OCI-LY1 (cell line): ENCODE results near the gene JADE3.
A peak's percentile ranks its signal among the peaks of the same experiment; 100 is the strongest.

Experiments used
- H2AFZ ChIP-seq: fragments of 200-600 bp; sonication (generic), shearing (Covaris generic); 2 replicates; pipeline ENCODE4 v1.6.0; 2014; ENCODE audit warnings: antibody characterized with exemption, mild to moderate bottlenecking, low read length
- H3F3A ChIP-seq: fragments of 200-600 bp; sonication (generic), shearing (Covaris generic); 2 replicates; pipeline ENCODE4 v1.6.0; 2014; ENCODE audit warnings: mild to moderate bottlenecking, antibody characterized with exemption, low read length, moderate library complexity; ENCODE audit not compliant: insufficient read depth
- H3K27ac ChIP-seq: fragments of 200-600 bp; sonication (generic); 2 replicates; pipeline ENCODE4 v1.5.1; 2014; ENCODE audit warnings: low read length, mixed run types, mild to moderate bottlenecking, low read depth; ENCODE audit not compliant: poor library complexity, severe bottlenecking
- H3K27me3 ChIP-seq: fragments of 200-600 bp; sonication (generic); 2 replicates; pipeline ENCODE4 v1.6.0; 2014; ENCODE audit warnings: antibody characterized with exemption, mild to moderate bottlenecking, low read length, moderate library complexity; ENCODE audit not compliant: insufficient read depth
- H3K36me3 ChIP-seq: fragments of 200-600 bp; sonication (generic); 2 replicates; pipeline ENCODE4 v1.6.1; 2014; ENCODE audit warnings: mild to moderate bottlenecking, antibody characterized with exemption, low read length, moderate library complexity, mixed read lengths; ENCODE audit not compliant: insufficient read depth
- H3K4me1 ChIP-seq: fragments of 200-600 bp; sonication (generic); 2 replicates; pipeline ENCODE4 v1.5.1; 2014; ENCODE audit warnings: mild to moderate bottlenecking, low read length, moderate library complexity; ENCODE audit not compliant: insufficient read depth, severe bottlenecking
- H3K4me2 ChIP-seq: fragments of 200-600 bp; sonication (generic), shearing (Covaris generic); 2 replicates; pipeline ENCODE4 v1.6.1; 2014; ENCODE audit warnings: low read length
- H3K4me3 ChIP-seq: fragments of 200-600 bp; sonication (generic); 2 replicates; pipeline ENCODE4 v1.5.1; 2014; ENCODE audit warnings: low read length, low read depth, mild to moderate bottlenecking, mixed read lengths; ENCODE audit not compliant: poor library complexity, severe bottlenecking
- H3K79me2 ChIP-seq: fragments of 200-600 bp; shearing (Covaris generic); 2 replicates; pipeline ENCODE4 v1.6.1; 2016; ENCODE audit warnings: mixed run types, low read length, mixed read lengths; ENCODE audit not compliant: insufficient read depth
- H3K9ac ChIP-seq: fragments of 200-600 bp; sonication (generic), shearing (Covaris generic); 2 replicates; pipeline ENCODE4 v1.6.1; 2014; ENCODE audit warnings: mild to moderate bottlenecking, low read length, mixed read lengths
- H3K9me2 ChIP-seq: fragments of 200-600 bp; sonication (generic), shearing (Covaris generic); 2 replicates; pipeline ENCODE4 v1.6.1; 2014; ENCODE audit warnings: low read depth, mild to moderate bottlenecking, low read length, mixed read lengths
- H3K9me3 ChIP-seq: fragments of 200-600 bp; shearing (Covaris generic); 2 replicates; pipeline ENCODE4 v1.6.1; 2014; ENCODE audit warnings: low read length, mixed read lengths
- H4K20me1 ChIP-seq: fragments of 200-600 bp; sonication (generic), shearing (Covaris generic); 2 replicates; pipeline ENCODE4 v1.6.0; 2016; ENCODE audit warnings: mild to moderate bottlenecking, low read length; ENCODE audit not compliant: insufficient read depth
- EZH2 ChIP-seq: fragments of 200-600 bp; sonication (generic), shearing (Covaris generic); IDR thresholded peaks from 2 replicates; pipeline ENCODE4 v1.8.0; 2017; ENCODE audit warnings: borderline replicate concordance, mixed run types, mild to moderate bottlenecking, antibody characterized with exemption, low read length, moderate library complexity, mixed read lengths
- TF ChIP-seq, protein P1 (sequence below): fragments of 200-600 bp; sonication (generic), shearing (Covaris generic); IDR thresholded peaks from 2 replicates; pipeline ENCODE4 v1.5.1; 2017; ENCODE audit warnings: mild to moderate bottlenecking, antibody characterized with exemption, low read length, moderate library complexity, mixed read lengths

Gene JADE3

DNA sequence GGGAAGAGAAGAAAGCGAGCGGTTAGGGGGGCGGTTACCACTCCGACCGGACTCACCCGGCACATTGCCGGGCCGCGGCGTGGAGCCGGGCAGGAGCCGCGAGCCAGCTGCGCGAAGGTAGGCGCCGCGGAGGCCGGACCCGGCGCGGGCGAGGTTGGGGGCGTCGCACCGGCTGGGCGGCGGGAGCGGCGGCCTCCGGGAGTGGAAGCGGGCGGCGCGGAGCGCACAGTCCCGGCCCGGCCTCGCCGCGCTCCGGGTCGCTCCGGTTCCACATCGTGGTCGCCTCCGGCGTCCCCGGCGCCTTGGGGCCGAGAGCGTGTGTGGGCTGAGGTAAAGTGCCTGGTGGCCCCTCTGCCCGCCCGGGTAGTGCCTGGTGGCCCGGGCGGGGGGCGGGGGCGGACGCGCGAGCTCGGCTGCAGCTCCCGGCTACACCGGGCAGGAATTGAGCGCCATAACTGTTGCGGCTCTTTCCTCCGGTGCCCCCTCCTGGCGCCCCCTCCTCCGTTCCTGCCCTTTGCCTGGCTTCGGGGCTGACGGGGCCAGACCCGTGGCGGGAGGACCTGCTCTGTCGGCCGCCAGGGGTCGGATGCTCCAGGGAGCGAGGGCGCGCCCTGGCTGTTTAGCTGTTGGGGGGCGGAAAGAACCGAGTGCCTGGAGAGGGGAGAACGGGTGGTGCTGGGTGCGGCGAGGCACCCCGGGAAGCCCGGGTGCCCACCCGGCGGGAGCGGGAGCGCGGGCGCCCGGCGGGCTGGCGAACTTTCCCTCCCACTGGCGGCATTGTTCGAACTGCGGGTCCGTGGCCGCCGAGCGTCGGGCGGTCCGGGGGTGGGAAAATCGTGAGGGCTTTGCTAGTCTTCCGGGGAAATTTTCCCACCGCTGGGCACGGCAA is 626 bp downstream of the JADE3 start:
- TF ChIP-seq, protein P1, sequence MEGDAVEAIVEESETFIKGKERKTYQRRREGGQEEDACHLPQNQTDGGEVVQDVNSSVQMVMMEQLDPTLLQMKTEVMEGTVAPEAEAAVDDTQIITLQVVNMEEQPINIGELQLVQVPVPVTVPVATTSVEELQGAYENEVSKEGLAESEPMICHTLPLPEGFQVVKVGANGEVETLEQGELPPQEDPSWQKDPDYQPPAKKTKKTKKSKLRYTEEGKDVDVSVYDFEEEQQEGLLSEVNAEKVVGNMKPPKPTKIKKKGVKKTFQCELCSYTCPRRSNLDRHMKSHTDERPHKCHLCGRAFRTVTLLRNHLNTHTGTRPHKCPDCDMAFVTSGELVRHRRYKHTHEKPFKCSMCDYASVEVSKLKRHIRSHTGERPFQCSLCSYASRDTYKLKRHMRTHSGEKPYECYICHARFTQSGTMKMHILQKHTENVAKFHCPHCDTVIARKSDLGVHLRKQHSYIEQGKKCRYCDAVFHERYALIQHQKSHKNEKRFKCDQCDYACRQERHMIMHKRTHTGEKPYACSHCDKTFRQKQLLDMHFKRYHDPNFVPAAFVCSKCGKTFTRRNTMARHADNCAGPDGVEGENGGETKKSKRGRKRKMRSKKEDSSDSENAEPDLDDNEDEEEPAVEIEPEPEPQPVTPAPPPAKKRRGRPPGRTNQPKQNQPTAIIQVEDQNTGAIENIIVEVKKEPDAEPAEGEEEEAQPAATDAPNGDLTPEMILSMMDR: peak; percentile 40
- TF ChIP-seq EZH2: no peak
- no peaks in the 10 kb centered on the region for H3K9me3 ChIP-seq
- no peak overlapping the region for H2AFZ ChIP-seq
- H3K9me2 ChIP-seq: no peaks in the 10 kb centered on the region
- H3K27ac ChIP-seq: no peak overlapping the region
- H3K4me1 ChIP-seq: peaks cover 5% of the 10 kb centered on the region
- no peaks in the 10 kb centered on the region for H3K79me2 ChIP-seq
- H4K20me1 ChIP-seq: no peaks in the 10 kb centered on the region
- H3K4me2 ChIP-seq: peak overlapping the region; percentile 81
- H3K27me3 ChIP-seq: no peaks in the 10 kb centered on the region
- no peaks in the 10 kb centered on the region for H3F3A ChIP-seq
- H3K4me3 ChIP-seq: peak overlapping the region; percentile 77
- H3K9ac ChIP-seq: peak overlapping the region; percentile 63
- no peaks in the 10 kb centered on the region for H3K36me3 ChIP-seq

DNA sequence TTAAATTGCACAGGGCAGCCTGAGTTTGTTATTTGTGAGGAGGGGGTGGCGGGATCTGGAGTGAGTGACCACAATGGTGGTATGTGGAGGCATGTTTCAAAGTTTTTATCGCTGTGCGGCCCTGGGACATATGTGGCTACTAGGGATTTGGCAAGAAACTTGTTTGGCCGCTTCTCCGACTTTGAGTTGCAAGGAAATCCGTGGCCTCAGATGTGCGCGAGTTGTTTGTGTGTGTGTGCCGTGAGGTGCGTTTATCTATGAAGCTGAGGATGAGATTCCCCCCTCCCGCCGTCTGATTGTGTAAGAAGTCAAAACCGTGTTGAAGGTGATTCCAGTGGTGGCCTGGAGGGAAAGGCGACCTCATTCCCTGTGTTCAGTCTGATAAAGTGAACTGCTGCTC is 1.4 kb downstream of the JADE3 start:
- H3K9me2 ChIP-seq: no peaks in the 10 kb centered on the region
- H3K27ac ChIP-seq: no peak overlapping the region
- H3K4me2 ChIP-seq: peak overlapping the region; percentile 81
- H3F3A ChIP-seq: no peaks in the 10 kb centered on the region
- TF ChIP-seq EZH2: no peak
- TF ChIP-seq, protein P1: no peak
- no peaks in the 10 kb centered on the region for H3K36me3 ChIP-seq
- peaks cover 5% of the 10 kb centered on the region for H3K4me1 ChIP-seq
- H3K9ac ChIP-seq: peak overlapping the region; percentile 63
- H4K20me1 ChIP-seq: no peaks in the 10 kb centered on the region
- no peaks in the 10 kb centered on the region for H3K79me2 ChIP-seq
- peak overlapping the region; percentile 77 for H3K4me3 ChIP-seq
- no peaks in the 10 kb centered on the region for H3K9me3 ChIP-seq
- no peak overlapping the region for H2AFZ ChIP-seq
- H3K27me3 ChIP-seq: no peaks in the 10 kb centered on the region

DNA sequence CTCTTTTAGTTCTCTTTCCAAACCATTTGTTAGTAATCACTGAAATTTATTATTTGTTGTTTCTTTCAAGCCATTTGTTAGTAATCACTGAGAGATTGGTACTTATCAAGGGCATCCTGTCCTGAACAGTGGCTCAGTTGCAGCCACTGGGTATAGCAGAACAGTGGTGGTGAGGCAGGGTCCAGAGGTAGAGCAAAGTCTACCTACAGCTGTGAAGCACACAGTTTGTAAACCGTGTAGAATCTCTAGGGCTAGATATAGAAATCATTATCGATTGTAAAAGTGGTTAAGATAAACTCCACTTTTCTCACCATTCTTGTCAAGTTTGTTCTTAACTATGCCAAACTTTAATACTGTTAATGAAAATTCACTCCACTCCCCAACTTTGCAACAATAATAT is 4.1 kb downstream of the JADE3 start:
- Histone ChIP-seq H3K27me3 (no peaks in the 10 kb centered on the region; the same call in 1 of the 2 replicates), H3K9ac (no peak overlapping the region), H3F3A (no peaks in the 10 kb centered on the region), H3K9me3 (no peaks in the 10 kb centered on the region), H3K27ac (no peak overlapping the region), H4K20me1 (no peaks in the 10 kb centered on the region), H3K4me2 (no peak overlapping the region), H3K4me3 (no peak overlapping the region), H3K79me2 (no peaks in the 10 kb centered on the region), H2AFZ (no peak overlapping the region), H3K36me3 (no peaks in the 10 kb centered on the region), H3K9me2 (no peaks in the 10 kb centered on the region), H3K4me1 (peaks cover 5% of the 10 kb centered on the region)
- no peak for TF ChIP-seq EZH2
- TF ChIP-seq, protein P1: no peak
